PFSK-1 (cell line): ENCODE results near the gene NOL9.

Source experiments
- FOXP2 ChIP-seq: optimal IDR thresholded peaks from 2 replicates; pipeline ENCODE3; 2011; ENCODE audit warnings: borderline replicate concordance, control low read depth, inconsistent platforms; ENCODE audit not compliant: insufficient read depth; ENCODE audit errors: extremely low read length, extremely low read depth
- POLR2AphosphoS5 ChIP-seq: IDR thresholded peaks from 2 replicates; pipeline ENCODE4 v1.6.1; 2012; ENCODE audit warnings: low read depth, mild to moderate bottlenecking, control low read depth, low read length, moderate library complexity
- REST ChIP-seq, 2 experiments: IDR thresholded peaks; 2 replicates each; pipeline versions ENCODE4 v1.6.1 to v1.8.0; 2011 to 2012; ENCODE audit warnings: low read depth in 2 of 2, low read length in 2 of 2, control low read depth in 1 of 2, inconsistent platforms in 1 of 2, mild to moderate bottlenecking in 1 of 2, moderate library complexity in 1 of 2; ENCODE audit not compliant: insufficient read depth in 1 of 2
- SIN3A ChIP-seq: IDR thresholded peaks from 2 replicates; pipeline ENCODE4 v1.6.1; 2012; ENCODE audit warnings: mild to moderate bottlenecking, low read length, moderate library complexity, borderline replicate concordance; ENCODE audit not compliant: insufficient read depth
- TAF1 ChIP-seq: IDR thresholded peaks from 2 replicates; pipeline ENCODE4 v1.6.1; 2012; ENCODE audit warnings: low read length, control low read depth, borderline replicate concordance; ENCODE audit not compliant: insufficient read depth

The NOL9 gene

DNA sequence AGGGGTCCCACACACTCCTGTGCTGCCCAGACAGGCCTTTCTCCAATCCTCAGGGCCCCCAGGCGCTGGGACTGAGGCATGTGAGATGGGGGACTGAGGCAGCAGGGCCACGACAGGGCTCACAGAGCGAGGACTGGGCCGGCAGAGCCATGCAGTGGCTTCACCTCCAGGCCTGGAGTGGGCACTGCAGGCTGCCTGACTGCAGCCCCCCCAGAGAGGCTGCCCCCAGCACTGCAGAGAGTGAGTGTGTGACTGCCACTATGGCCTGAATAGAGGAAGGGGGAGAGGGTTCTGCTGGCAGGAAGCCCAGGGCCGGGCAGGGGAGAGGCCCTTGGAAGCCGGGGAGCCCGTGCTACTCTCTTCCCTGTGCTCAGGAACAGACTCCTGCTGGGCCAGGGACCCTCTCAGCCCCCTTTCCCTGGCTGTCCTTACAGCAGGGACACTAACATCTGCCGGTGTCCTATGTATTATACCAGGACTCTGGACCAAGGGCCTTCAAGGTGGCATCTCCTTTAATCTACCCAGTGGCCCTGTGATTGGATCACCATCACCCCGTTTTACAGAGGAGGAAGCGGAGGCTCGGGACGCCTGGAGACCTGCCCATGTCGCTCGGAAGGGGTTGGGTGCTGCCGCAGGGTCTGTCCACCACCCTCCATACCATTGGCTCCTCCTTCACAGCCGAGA is 42.6 kb downstream of the NOL9 start:
- TF ChIP-seq FOXP2 (no peak), TAF1 (no peak), SIN3A (no peak), POLR2AphosphoS5 (no peak), REST (IDR thresholded peaks at IDR 0.05; ENCODE audit: insufficient read depth in 1 of 2, low read depth in 2 of 2, low read length in 2 of 2) (no peak)

DNA sequence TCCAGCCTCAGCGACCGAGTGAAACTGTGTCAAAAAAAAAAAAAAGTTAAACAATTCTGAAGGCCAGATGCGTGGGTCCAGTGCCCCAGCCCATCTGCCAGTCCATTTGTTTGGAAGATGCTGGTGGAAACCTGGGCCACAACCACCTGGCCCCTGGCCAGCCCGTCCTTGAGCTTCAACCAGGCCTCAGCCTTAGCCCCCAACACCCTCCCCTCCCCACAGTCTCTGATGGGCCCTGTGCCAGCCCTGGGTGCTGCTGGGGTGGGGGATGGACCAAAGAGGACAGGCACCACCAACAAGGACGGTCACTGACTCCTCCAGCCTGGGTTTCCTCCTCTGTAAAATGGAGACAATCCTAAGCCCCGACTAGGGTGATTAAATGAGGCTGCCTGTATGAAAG is 43.3 kb downstream of the NOL9 start:
- no peak for TF ChIP-seq TAF1
- TF ChIP-seq SIN3A: no peak
- no peak for TF ChIP-seq POLR2AphosphoS5
- no peak for TF ChIP-seq FOXP2
- no peak for TF ChIP-seq REST (IDR thresholded peaks at IDR 0.05; ENCODE audit: insufficient read depth in 1 of 2, low read depth in 2 of 2, low read length in 2 of 2)

DNA sequence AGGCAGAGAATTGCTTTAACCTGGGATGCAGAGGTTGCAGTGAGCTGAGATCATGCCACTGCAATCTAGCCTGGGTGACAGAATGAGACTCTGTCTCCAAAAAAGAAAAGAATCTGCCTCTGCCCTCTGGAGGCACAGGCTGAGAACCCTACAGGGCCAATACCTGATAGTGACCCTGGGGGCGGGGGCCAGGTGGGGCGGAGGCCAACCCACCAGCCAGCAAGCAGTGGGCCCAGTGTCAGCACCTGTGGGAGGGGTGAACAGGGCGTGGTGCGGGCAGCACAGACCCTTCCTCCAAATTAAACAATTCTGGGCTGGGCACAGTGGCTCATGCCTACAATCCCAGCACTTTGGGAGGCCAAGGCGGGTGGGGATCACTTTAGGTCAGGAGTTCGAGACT is 43.8 kb downstream of the NOL9 start:
- no peak for TF ChIP-seq FOXP2
- TF ChIP-seq TAF1: no peak
- no peak for TF ChIP-seq POLR2AphosphoS5
- TF ChIP-seq SIN3A: no peak
- TF ChIP-seq REST (IDR thresholded peaks at IDR 0.05; ENCODE audit: insufficient read depth in 1 of 2, low read depth in 2 of 2, low read length in 2 of 2): no peak

GRCh38 chr1:6509919-6510291 is 44.4 kb downstream of the NOL9 start:
- TF ChIP-seq POLR2AphosphoS5: no peak
- TF ChIP-seq FOXP2: no peak

DNA sequence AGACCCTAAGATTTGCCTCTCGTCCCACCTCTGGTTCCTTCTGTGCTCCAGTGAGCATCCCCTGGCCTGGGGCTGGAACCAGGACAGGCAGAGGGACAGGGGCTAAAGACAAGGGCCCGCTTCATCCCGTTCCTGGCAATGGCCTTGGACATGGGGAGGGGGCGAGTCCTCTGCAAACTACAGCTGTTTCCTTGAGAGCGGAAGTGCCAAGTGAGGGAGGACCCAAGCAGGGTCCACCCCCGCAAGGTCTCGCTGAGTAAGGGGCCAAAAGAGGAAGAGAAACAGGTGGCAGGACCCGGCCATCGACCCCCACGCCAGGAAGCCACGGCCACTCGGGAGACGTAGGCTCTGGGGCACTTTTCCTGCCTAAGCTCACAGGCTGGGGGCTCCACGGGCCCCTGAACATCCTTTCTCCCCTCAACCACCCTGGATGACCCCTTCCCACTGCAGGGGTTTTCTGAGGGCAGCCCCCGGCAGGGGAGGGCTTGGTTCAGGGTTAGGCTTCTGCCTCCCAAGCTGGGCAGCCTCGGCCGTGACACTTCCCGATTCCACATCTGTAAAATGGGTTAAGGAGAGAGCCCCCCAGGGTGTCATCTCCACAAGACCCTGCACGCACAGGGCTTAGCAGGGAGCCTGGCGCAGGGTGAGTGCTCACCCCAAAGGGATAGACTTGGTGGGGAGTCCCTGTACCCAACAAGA is 44.9 kb downstream of the NOL9 start:
- no peak for TF ChIP-seq TAF1
- TF ChIP-seq FOXP2: no peak
- no peak for TF ChIP-seq REST (IDR thresholded peaks at IDR 0.05; ENCODE audit: insufficient read depth in 1 of 2, low read depth in 2 of 2, low read length in 2 of 2)
- TF ChIP-seq SIN3A: no peak
- TF ChIP-seq POLR2AphosphoS5: no peak
